CD4-positive, alpha-beta T cell (primary cell): ENCODE data around the gene RGMA. TPM values are rescaled to one million over a fixed set of nuclear protein-coding genes. Genes with fewer than 3 reads are reported as not detected.

Source experiments
- ATAC-seq: fragments of 200-7000 bp; cut with Tn5 transposase; one replicate; pipeline ENCODE4 v1.10.0; 2022; ENCODE audit warnings: mild to moderate bottlenecking; ENCODE audit not compliant: poor library complexity
- CTCF ChIA-PET: fragments of 350-600 bp; sonication (Branson Sonifier 250); formaldehyde crosslinking; loops from one replicate; lab custom pipeline; 2021; ENCODE audit warnings: antibody characterized with exemption, inconsistent platforms; lab: Charles Lee
- POLR2A ChIA-PET: fragments of 350-600 bp; sonication (Branson Sonifier 250); formaldehyde crosslinking; loops from one replicate; lab custom pipeline; 2021; ENCODE audit warnings: antibody characterized with exemption, inconsistent platforms; lab: Charles Lee
- DNase-seq, 14 experiments: peaks; one replicate each; pipeline ENCODE4 v3.0.0-alpha.2; 2013 to 2020; ENCODE audit warnings: mixed read lengths in 2 of 14
- H3K27ac ChIP-seq, 2 donors: one replicate each; pipeline versions ENCODE4 v1.5.1 to v1.7.0; 2013; ENCODE audit warnings: low read length in 2 of 2, low read depth in 1 of 2, mild to moderate bottlenecking in 1 of 2
- H3K27me3 ChIP-seq, 2 experiments: 1 replicate in 1 of 2; 2 replicates in 1 of 2; pipeline versions ENCODE4 v1.6.1 to v1.7.0; 2013; ENCODE audit warnings: low read length in 2 of 2, control low read depth in 1 of 2, mild to moderate bottlenecking in 1 of 2, moderate library complexity in 1 of 2; ENCODE audit not compliant: insufficient read depth in 2 of 2, control insufficient read depth in 1 of 2
- H3K36me3 ChIP-seq: one replicate; pipeline ENCODE4 v1.6.1; 2013; ENCODE audit warnings: low read length, control low read depth; ENCODE audit not compliant: insufficient read depth
- H3K4me1 ChIP-seq: one replicate; pipeline ENCODE4 v1.6.1; 2013; ENCODE audit warnings: low read length, control low read depth; ENCODE audit not compliant: insufficient read depth
- H3K4me3 ChIP-seq: one replicate; pipeline ENCODE4 v1.5.1; 2013; ENCODE audit warnings: mild to moderate bottlenecking, low read length, moderate library complexity
- H3K9me3 ChIP-seq, 2 experiments: 1 replicate in 1 of 2; 2 replicates in 1 of 2; pipeline versions ENCODE4 v1.6.1 to v1.7.0; 2013; ENCODE audit warnings: low read length in 2 of 2, mild to moderate bottlenecking in 2 of 2, control low read depth in 1 of 2, moderate library complexity in 1 of 2; ENCODE audit not compliant: control insufficient read depth in 1 of 2, insufficient read depth in 1 of 2
- H3K27ac Mint-ChIP-seq: one replicate; pipeline ENCODE4 v1.8.0; 2020; ENCODE audit warnings: mixed read lengths
- H3K27me3 Mint-ChIP-seq: one replicate; pipeline ENCODE4 v1.8.0; 2021; ENCODE audit warnings: mixed read lengths
- H3K36me3 Mint-ChIP-seq: one replicate; pipeline ENCODE4 v1.8.0; 2021; ENCODE audit warnings: low read depth, mixed read lengths
- H3K4me1 Mint-ChIP-seq: one replicate; pipeline ENCODE4 v1.8.0; 2021; ENCODE audit warnings: low read depth, mixed read lengths
- H3K4me3 Mint-ChIP-seq: one replicate; pipeline ENCODE4 v1.8.0; 2020; ENCODE audit warnings: mild to moderate bottlenecking, mixed read lengths
- H3K9me3 Mint-ChIP-seq: one replicate; pipeline ENCODE4 v1.8.0; 2020; ENCODE audit warnings: mixed read lengths
- intact Hi-C, 2 experiments: fragments of 100-400 bp; cut with DNase I in 1 of 2; cut with micrococcal nuclease in 1 of 2; formaldehyde crosslinking; loops; one replicate each; pipeline versions ENCODE4 v1.15.1 to v1.9.0; 2023 to 2025; cut with DNase I, micrococcal nuclease
- total RNA-seq, 174 experiments: library from RNA in 2 of 174; stranded (reverse) in 2 of 174; gene quantifications; one replicate each; pipeline ENCODE4 v1.2.3 and lab custom pipeline; 2021 to 2026
- TF ChIP-seq, protein P1 (sequence below): fragments of 200-600 bp; IDR thresholded peaks from one replicate; pipeline ENCODE4 v1.8.0; 2022; ENCODE audit warnings: antibody characterized with exemption, mild to moderate bottlenecking

The RGMA gene
- total RNA-seq, 2 experiments from 2014 or later, result not detected

DNA sequence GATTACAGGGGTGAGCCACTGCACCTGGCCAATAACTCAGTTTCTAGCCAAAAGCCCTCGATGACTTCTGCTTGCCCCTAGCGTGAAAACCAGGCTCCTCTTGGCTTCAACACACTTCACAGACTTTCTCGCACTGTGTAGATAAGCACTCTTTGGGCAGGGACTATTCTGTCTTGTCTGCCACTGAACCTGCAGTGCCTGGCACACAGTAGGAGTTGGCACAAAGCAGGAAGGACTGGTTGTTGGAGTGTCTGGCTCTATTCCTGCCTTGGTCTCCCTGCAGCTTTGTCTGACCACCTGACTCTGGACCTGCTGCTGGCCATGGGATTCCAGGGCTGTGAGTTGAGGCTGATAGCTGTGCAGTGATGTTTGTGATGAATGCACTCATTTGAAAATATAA, 46.4 kb upstream of the RGMA start:
- no peaks in the 10 kb centered on the region for H3K36me3 ChIP-seq
- Mint-ChIP-seq H3K9me3 (no peaks in the 10 kb centered on the region), H3K4me3 (no peak overlapping the region), H3K27ac (no peak overlapping the region), H3K27me3 (no peaks in the 10 kb centered on the region), H3K36me3 (no peaks in the 10 kb centered on the region), H3K4me1 (peaks cover 4% of the 10 kb centered on the region)
- H3K4me1 ChIP-seq, result peaks cover 6% of the 10 kb centered on the region
- intact Hi-C loops, result no loop called here
- H3K9me3 ChIP-seq, result no peaks in the 10 kb centered on the region
- TF ChIP-seq, protein P1, sequence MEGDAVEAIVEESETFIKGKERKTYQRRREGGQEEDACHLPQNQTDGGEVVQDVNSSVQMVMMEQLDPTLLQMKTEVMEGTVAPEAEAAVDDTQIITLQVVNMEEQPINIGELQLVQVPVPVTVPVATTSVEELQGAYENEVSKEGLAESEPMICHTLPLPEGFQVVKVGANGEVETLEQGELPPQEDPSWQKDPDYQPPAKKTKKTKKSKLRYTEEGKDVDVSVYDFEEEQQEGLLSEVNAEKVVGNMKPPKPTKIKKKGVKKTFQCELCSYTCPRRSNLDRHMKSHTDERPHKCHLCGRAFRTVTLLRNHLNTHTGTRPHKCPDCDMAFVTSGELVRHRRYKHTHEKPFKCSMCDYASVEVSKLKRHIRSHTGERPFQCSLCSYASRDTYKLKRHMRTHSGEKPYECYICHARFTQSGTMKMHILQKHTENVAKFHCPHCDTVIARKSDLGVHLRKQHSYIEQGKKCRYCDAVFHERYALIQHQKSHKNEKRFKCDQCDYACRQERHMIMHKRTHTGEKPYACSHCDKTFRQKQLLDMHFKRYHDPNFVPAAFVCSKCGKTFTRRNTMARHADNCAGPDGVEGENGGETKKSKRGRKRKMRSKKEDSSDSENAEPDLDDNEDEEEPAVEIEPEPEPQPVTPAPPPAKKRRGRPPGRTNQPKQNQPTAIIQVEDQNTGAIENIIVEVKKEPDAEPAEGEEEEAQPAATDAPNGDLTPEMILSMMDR, result no peak
- H3K27ac ChIP-seq, result no peak overlapping the region
- ChIA-PET CTCF (no interaction called here), POLR2A (no interaction called here)
- no peak overlapping the region for H3K4me3 ChIP-seq
- ATAC-seq (no peak), DNase-seq (no peak)
- H3K27me3 ChIP-seq, result no peaks in the 10 kb centered on the region

DNA sequence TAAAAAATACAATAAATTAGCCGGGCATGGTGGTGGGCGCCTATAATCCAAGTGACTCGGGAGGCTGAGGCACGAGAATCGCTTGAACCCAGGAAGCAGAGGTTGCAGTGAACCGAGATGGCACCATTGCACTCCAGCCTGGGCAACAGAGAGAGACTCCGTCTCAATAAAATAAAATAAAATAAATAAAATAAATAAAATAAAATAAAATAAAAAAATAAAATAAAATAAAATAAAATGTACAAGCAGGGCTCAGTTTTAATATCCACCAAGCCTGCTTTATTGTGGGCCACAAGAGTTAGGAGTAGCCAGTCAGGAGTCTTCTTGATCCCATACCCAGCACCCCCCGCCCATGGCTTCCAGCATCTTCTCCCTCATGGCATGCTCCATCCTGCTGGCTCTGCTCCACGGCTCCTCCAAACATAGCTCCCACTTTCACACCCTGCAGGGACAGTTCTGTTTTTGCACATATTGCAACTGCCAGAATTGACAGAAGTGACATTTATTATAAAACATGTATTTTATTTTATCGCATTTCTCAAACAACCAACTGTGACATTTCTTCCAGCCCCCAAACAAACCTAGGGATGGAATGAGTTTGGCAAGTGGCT, 42.6 kb upstream of the RGMA start:
- Histone ChIP-seq H3K9me3 (no peaks in the 10 kb centered on the region), H3K4me1 (no peaks in the 10 kb centered on the region), H3K36me3 (no peaks in the 10 kb centered on the region), H3K4me3 (no peak overlapping the region), H3K27me3 (no peaks in the 10 kb centered on the region), H3K27ac (no peak overlapping the region)
- ChIA-PET POLR2A (no interaction called here), CTCF (no interaction called here)
- no peak overlapping the region for H3K27ac Mint-ChIP-seq
- H3K27me3 Mint-ChIP-seq, result no peaks in the 10 kb centered on the region
- intact Hi-C loops, result no loop called here
- TF ChIP-seq, protein P1, result no peak
- no peak for DNase-seq
- no peaks in the 10 kb centered on the region for H3K9me3 Mint-ChIP-seq
- no peak for ATAC-seq
- H3K4me3 Mint-ChIP-seq, result no peak overlapping the region
- H3K36me3 Mint-ChIP-seq, result no peaks in the 10 kb centered on the region
- no peaks in the 10 kb centered on the region for H3K4me1 Mint-ChIP-seq

DNA sequence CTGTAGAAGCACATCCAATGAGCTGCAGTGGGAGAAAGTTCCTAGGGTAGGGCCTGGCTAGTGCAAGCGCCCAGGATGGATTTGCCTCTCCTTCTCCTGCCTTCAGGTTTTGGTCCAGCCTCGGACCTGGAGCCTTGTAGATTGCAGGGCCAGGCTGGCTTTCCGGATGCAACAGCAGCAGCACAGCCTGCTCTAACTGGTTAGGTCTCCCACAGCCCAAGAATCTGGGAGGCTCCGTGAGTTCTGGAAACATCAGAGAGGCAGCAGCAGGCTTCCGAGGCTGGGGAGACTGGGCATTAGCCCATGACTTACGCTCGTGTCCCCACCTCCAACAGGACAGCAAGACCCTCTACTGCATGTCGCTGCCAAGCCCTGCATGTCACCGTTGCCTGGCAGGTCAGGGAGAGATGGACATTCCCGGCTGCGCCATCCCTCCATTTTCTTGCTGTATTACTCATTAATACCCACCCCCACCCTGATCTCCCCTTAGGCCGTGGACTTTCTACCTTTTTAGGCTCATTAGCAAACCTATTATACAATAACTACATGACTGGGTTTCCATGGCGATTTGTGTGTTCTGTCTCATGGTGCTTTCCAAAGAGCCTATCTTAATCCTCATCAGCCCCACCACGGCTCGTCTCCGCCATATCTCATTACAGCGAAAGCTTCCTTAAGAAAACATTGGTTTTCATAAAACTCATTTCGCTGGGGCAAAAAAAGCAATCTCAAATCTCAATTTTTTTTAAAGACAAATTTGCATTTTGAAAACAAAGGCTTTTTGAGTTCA, 40.9 kb upstream of the RGMA start:
- DNase-seq, result no peak
- intact Hi-C loops, result no loop called here
- no peaks in the 10 kb centered on the region for H3K27me3 Mint-ChIP-seq
- no peak overlapping the region for H3K27ac Mint-ChIP-seq
- no peaks in the 10 kb centered on the region for H3K36me3 Mint-ChIP-seq
- TF ChIP-seq, protein P1, result no peak
- ChIA-PET CTCF (no interaction called here), POLR2A (no interaction called here)
- Histone ChIP-seq H3K36me3 (no peaks in the 10 kb centered on the region), H3K27me3 (no peaks in the 10 kb centered on the region), H3K9me3 (no peaks in the 10 kb centered on the region), H3K27ac (no peak overlapping the region), H3K4me1 (no peaks in the 10 kb centered on the region), H3K4me3 (no peak overlapping the region)
- ATAC-seq, result no peak
- no peak overlapping the region for H3K4me3 Mint-ChIP-seq
- no peaks in the 10 kb centered on the region for H3K4me1 Mint-ChIP-seq
- H3K9me3 Mint-ChIP-seq, result no peaks in the 10 kb centered on the region
